Ishikawa (cell line): ENCODE results near the gene C5orf52.

Source experiments
- EP300 ChIP-seq: IDR thresholded peaks from 2 replicates; pipeline ENCODE4 v1.6.1; 2012; ENCODE audit warnings: borderline replicate concordance
- RAD21 ChIP-seq: IDR thresholded peaks from 2 replicates; pipeline ENCODE4 v1.6.1; 2012; ENCODE audit warnings: low read depth
- TAF1 ChIP-seq: IDR thresholded peaks from 2 replicates; pipeline ENCODE4 v1.6.1; 2012; ENCODE audit warnings: low read depth, mild to moderate bottlenecking
- TCF12 ChIP-seq: IDR thresholded peaks from 2 replicates; pipeline ENCODE4 v1.6.1; 2012; ENCODE audit warnings: low read depth
- TEAD4 ChIP-seq: IDR thresholded peaks from 2 replicates; pipeline ENCODE4 v1.6.1; 2012
- YY1 ChIP-seq: IDR thresholded peaks from 2 replicates; pipeline ENCODE4 v1.6.1; 2012; ENCODE audit warnings: low read depth
- TF ChIP-seq, protein P1 (sequence below): IDR thresholded peaks from 2 replicates; pipeline ENCODE4 v1.6.1; 2012; ENCODE audit warnings: low read depth, mild to moderate bottlenecking
- TF ChIP-seq, protein P2 (sequence below): IDR thresholded peaks from 2 replicates; pipeline ENCODE4 v1.6.1; 2012

DNA sequence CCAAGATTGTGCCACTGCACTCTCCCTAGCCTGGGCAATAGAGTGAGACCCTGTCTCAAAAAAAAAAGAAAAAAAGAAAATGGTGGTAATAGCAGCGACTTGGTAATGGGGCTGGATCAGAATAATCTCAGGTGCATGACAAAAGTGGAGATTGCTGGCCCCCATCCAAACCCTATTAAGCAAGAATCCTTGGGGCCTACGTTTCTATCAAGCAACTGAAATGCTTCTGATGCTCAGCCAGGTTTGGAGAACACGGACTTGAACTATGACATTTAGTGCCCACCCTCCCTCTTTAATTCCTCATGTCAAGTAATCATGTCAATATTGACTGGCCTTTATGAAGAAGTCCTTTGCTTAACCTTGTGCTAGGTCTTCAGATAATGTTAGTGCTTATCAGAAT is 6.6 kb downstream of the C5orf52 start:
- TF ChIP-seq EP300 = no peak
- TF ChIP-seq TAF1 = no peak
- TF ChIP-seq TCF12 = no peak
- no peak for TF ChIP-seq RAD21
- no peak for TF ChIP-seq YY1
- TF ChIP-seq, protein P1, sequence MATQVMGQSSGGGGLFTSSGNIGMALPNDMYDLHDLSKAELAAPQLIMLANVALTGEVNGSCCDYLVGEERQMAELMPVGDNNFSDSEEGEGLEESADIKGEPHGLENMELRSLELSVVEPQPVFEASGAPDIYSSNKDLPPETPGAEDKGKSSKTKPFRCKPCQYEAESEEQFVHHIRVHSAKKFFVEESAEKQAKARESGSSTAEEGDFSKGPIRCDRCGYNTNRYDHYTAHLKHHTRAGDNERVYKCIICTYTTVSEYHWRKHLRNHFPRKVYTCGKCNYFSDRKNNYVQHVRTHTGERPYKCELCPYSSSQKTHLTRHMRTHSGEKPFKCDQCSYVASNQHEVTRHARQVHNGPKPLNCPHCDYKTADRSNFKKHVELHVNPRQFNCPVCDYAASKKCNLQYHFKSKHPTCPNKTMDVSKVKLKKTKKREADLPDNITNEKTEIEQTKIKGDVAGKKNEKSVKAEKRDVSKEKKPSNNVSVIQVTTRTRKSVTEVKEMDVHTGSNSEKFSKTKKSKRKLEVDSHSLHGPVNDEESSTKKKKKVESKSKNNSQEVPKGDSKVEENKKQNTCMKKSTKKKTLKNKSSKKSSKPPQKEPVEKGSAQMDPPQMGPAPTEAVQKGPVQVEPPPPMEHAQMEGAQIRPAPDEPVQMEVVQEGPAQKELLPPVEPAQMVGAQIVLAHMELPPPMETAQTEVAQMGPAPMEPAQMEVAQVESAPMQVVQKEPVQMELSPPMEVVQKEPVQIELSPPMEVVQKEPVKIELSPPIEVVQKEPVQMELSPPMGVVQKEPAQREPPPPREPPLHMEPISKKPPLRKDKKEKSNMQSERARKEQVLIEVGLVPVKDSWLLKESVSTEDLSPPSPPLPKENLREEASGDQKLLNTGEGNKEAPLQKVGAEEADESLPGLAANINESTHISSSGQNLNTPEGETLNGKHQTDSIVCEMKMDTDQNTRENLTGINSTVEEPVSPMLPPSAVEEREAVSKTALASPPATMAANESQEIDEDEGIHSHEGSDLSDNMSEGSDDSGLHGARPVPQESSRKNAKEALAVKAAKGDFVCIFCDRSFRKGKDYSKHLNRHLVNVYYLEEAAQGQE = no peak
- TF ChIP-seq, protein P2, sequence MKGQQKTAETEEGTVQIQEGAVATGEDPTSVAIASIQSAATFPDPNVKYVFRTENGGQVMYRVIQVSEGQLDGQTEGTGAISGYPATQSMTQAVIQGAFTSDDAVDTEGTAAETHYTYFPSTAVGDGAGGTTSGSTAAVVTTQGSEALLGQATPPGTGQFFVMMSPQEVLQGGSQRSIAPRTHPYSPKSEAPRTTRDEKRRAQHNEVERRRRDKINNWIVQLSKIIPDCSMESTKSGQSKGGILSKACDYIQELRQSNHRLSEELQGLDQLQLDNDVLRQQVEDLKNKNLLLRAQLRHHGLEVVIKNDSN = no peak
- TF ChIP-seq TEAD4 = no peak
